Endodermal cell (in vitro differentiated cells): ENCODE data around the gene RIMBP2. TPM values are rescaled to one million over a fixed set of nuclear protein-coding genes. Genes with fewer than 3 reads are reported as not detected.

Experiments
- DNase-seq: peaks from one replicate; pipeline ENCODE4 v3.0.0-alpha.2; 2017
- H3K27ac ChIP-seq: 2 replicates; pipeline ENCODE4 v1.5.1; 2013; ENCODE audit warnings: mild to moderate bottlenecking, low read depth, low read length, moderate library complexity
- H3K27me3 ChIP-seq: 2 replicates; pipeline ENCODE4 v1.6.1; 2013; ENCODE audit warnings: mild to moderate bottlenecking, low read length, moderate library complexity; ENCODE audit not compliant: insufficient read depth, control insufficient read depth, poor library complexity, severe bottlenecking
- H3K36me3 ChIP-seq: 2 replicates; pipeline ENCODE4 v1.7.0; 2013; ENCODE audit warnings: mild to moderate bottlenecking, low read length, moderate library complexity; ENCODE audit not compliant: control insufficient read depth, insufficient read depth
- H3K4me1 ChIP-seq: one replicate; pipeline ENCODE4 v1.7.0; 2013; ENCODE audit warnings: low read length; ENCODE audit not compliant: control insufficient read depth, insufficient read depth
- H3K4me3 ChIP-seq: 2 replicates; pipeline ENCODE4 v1.5.1; 2013; ENCODE audit warnings: mild to moderate bottlenecking, low read length, moderate library complexity
- H3K9ac ChIP-seq: 2 replicates; pipeline ENCODE4 v1.6.1; 2013; ENCODE audit warnings: mild to moderate bottlenecking, low read length, moderate library complexity; ENCODE audit not compliant: poor library complexity, severe bottlenecking; ENCODE audit errors: extremely low read depth
- H3K9me3 ChIP-seq: 2 replicates; pipeline ENCODE4 v1.6.1; 2013; ENCODE audit warnings: mild to moderate bottlenecking, low read length, moderate library complexity; ENCODE audit not compliant: control insufficient read depth
- H3K27ac Mint-ChIP-seq: 2 replicates; pipeline ENCODE4 v1.8.0; 2020; ENCODE audit warnings: mixed read lengths
- H3K27me3 Mint-ChIP-seq: 2 replicates; pipeline ENCODE4 v1.8.0; 2021; ENCODE audit warnings: mild to moderate bottlenecking, mixed read lengths; ENCODE audit not compliant: insufficient read depth
- H3K36me3 Mint-ChIP-seq: 2 replicates; pipeline ENCODE4 v1.8.0; 2020; ENCODE audit warnings: low read depth, mixed read lengths
- H3K4me1 Mint-ChIP-seq: 2 replicates; pipeline ENCODE4 v1.8.0; 2020; ENCODE audit warnings: mixed read lengths
- H3K4me3 Mint-ChIP-seq: 2 replicates; pipeline ENCODE4 v1.8.0; 2020; ENCODE audit warnings: mild to moderate bottlenecking, moderate library complexity, mixed read lengths
- H3K9me3 Mint-ChIP-seq: 2 replicates; pipeline ENCODE4 v1.8.0; 2020; ENCODE audit warnings: mild to moderate bottlenecking, mixed read lengths
- WGBS, 2 experiments: methylation state at CpG; one replicate each; pipeline versions ENCODE4 v1.1.5 to v1.1.7; 2013; ENCODE audit warnings: missing lambda C conversion rate in 2 of 2, mixed read lengths in 1 of 2; ENCODE audit not compliant: insufficient coverage in 1 of 2, insufficient read length in 1 of 2; 5-methylcytosine and 5-hydroxymethylcytosine counted together
- total RNA-seq, 2 donors: library from RNA; stranded (reverse); fragmentation: NEBNext Ultra II Directional in 1 of 2; extraction: Animal tissue kit (Norgen Biotek cat#: 25700) in 1 of 2; gene quantifications; 2 replicates in 1 of 2; 3 replicates in 1 of 2; pipeline ENCODE4 v1.2.1, GENCODE V29; 2021
- TF ChIP-seq, protein P1 (sequence below): fragments of 200-600 bp; sonication (generic); conservative IDR thresholded peaks from 2 replicates; pipeline ENCODE4 v1.5.0; 2021; ENCODE audit warnings: antibody characterized with exemption, mild to moderate bottlenecking

Gene RIMBP2
- total RNA-seq, 2 donors from 2014 or later, result 0.13 to 3.4 TPM

GRCh38 chr12:130526813-130527212 is 189.3 kb downstream of the RIMBP2 start:
- H3K27ac ChIP-seq, result no peak overlapping the region
- Mint-ChIP-seq H3K4me1 (no peaks in the 10 kb centered on the region), H3K4me3 (no peak overlapping the region), H3K27ac (no peak overlapping the region), H3K9me3 (no peaks in the 10 kb centered on the region), H3K27me3 (peaks cover 4% of the 10 kb centered on the region), H3K36me3 (no peaks in the 10 kb centered on the region)
- no peaks in the 10 kb centered on the region for H3K4me1 ChIP-seq
- H3K27me3 ChIP-seq, result peaks cover 6% of the 10 kb centered on the region
- no peaks in the 10 kb centered on the region for H3K9me3 ChIP-seq
- peak; percentile 97 for DNase-seq
- TF ChIP-seq, protein P1, sequence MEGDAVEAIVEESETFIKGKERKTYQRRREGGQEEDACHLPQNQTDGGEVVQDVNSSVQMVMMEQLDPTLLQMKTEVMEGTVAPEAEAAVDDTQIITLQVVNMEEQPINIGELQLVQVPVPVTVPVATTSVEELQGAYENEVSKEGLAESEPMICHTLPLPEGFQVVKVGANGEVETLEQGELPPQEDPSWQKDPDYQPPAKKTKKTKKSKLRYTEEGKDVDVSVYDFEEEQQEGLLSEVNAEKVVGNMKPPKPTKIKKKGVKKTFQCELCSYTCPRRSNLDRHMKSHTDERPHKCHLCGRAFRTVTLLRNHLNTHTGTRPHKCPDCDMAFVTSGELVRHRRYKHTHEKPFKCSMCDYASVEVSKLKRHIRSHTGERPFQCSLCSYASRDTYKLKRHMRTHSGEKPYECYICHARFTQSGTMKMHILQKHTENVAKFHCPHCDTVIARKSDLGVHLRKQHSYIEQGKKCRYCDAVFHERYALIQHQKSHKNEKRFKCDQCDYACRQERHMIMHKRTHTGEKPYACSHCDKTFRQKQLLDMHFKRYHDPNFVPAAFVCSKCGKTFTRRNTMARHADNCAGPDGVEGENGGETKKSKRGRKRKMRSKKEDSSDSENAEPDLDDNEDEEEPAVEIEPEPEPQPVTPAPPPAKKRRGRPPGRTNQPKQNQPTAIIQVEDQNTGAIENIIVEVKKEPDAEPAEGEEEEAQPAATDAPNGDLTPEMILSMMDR, result peak; percentile 53
- H3K4me3 ChIP-seq, result no peak overlapping the region
- no peak overlapping the region for H3K9ac ChIP-seq
- H3K36me3 ChIP-seq, result no peaks in the 10 kb centered on the region
- 20 to 21% methylated on average over 3 to 6 of the region's 6 CpGs for WGBS, 2 experiments

- Histone ChIP-seq H3K9me3 (no peaks in the 10 kb centered on the region), H3K36me3 (no peaks in the 10 kb centered on the region), H3K27me3 (peaks cover 6% of the 10 kb centered on the region), H3K4me1 (no peaks in the 10 kb centered on the region), H3K4me3 (no peak overlapping the region), H3K9ac (no peak overlapping the region), H3K27ac (no peak overlapping the region)
- H3K27ac Mint-ChIP-seq, result no peak overlapping the region
- H3K9me3 Mint-ChIP-seq, result no peaks in the 10 kb centered on the region
- no peak overlapping the region for H3K4me3 Mint-ChIP-seq
- WGBS, 2 experiments, result 71 to 87% methylated on average over 3 to 10 of the region's 10 CpGs
- DNase-seq, result no peak
- peaks cover 4% of the 10 kb centered on the region for H3K27me3 Mint-ChIP-seq
- no peaks in the 10 kb centered on the region for H3K4me1 Mint-ChIP-seq
- H3K36me3 Mint-ChIP-seq, result no peaks in the 10 kb centered on the region
- TF ChIP-seq, protein P1, result no peak
These were observed 190.5 kb downstream of the RIMBP2 start for GRCh38 chr12:130525384-130526172.

GRCh38 chr12:130524759-130525158 is 191.3 kb downstream of the RIMBP2 start:
- Mint-ChIP-seq H3K36me3 (no peaks in the 10 kb centered on the region), H3K9me3 (no peaks in the 10 kb centered on the region), H3K4me3 (no peak overlapping the region), H3K27me3 (peaks cover 4% of the 10 kb centered on the region), H3K4me1 (no peaks in the 10 kb centered on the region), H3K27ac (no peak overlapping the region)
- TF ChIP-seq, protein P1, result no peak
- DNase-seq, result no peak
- no peaks in the 10 kb centered on the region for H3K9me3 ChIP-seq
- no peak overlapping the region for H3K4me3 ChIP-seq
- no peaks in the 10 kb centered on the region for H3K4me1 ChIP-seq
- peaks cover 6% of the 10 kb centered on the region for H3K27me3 ChIP-seq
- H3K36me3 ChIP-seq, result no peaks in the 10 kb centered on the region
- WGBS, 2 experiments, result 85 to 96% methylated on average over 5 to 8 of the region's 8 CpGs
- H3K9ac ChIP-seq, result no peak overlapping the region
- no peak overlapping the region for H3K27ac ChIP-seq
